ENCODE measurements around the gene MARCHF2.

DNA sequence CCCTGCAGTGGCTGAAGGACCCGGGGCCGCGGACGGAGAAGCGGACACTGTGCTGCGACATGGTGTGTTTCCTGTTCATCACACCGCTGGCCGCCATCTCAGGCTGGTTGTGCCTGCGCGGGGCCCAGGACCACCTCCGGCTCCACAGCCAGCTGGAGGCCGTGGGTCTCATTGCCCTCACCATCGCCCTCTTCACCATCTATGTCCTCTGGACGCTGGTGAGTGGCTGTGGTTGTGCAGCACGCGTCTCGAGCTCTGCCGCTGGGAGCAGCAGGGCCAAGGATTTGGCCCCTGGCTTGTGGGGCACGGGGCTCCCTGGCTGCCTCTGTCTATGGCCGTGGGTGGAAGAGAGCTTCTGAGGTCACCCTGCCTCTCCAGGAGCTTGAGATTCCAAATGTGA is 17.5 kb downstream of the MARCHF2 start:
- no peak for TF ChIP-seq POLR2A (IDR thresholded peaks at IDR 0.05)
- TF ChIP-seq, protein P1, sequence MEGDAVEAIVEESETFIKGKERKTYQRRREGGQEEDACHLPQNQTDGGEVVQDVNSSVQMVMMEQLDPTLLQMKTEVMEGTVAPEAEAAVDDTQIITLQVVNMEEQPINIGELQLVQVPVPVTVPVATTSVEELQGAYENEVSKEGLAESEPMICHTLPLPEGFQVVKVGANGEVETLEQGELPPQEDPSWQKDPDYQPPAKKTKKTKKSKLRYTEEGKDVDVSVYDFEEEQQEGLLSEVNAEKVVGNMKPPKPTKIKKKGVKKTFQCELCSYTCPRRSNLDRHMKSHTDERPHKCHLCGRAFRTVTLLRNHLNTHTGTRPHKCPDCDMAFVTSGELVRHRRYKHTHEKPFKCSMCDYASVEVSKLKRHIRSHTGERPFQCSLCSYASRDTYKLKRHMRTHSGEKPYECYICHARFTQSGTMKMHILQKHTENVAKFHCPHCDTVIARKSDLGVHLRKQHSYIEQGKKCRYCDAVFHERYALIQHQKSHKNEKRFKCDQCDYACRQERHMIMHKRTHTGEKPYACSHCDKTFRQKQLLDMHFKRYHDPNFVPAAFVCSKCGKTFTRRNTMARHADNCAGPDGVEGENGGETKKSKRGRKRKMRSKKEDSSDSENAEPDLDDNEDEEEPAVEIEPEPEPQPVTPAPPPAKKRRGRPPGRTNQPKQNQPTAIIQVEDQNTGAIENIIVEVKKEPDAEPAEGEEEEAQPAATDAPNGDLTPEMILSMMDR (IDR thresholded peaks at IDR 0.05), result no peak
- TF ChIP-seq POLR2AphosphoS5 (IDR thresholded peaks at IDR 0.05), result no peak

All from transverse colon (tissue), 4 donors.